ENCODE measurements around the gene NDUFC2.
A peak's percentile ranks its signal among the peaks of the same experiment; 100 is the strongest.
"Not testable (repeated sequence)": the region's sequence is repeated elsewhere in the genome, so short reads cannot be mapped to it uniquely, and the experiment has no call there.

The NDUFC2 gene

GRCh38 chr11:78083021-78083420 lies 3.4 kb upstream of the NDUFC2 start:
- no peak overlapping the region for H3K27ac ChIP-seq
- TF ChIP-seq ZFX (IDR thresholded peaks at IDR 0.05; ENCODE audit: borderline replicate concordance) (no peak), CTCF (IDR thresholded peaks at IDR 0.05) (no peak)

- H3K27ac ChIP-seq = no peak overlapping the region
- TF ChIP-seq CTCF (IDR thresholded peaks at IDR 0.05) (no peak), ZFX (IDR thresholded peaks at IDR 0.05; ENCODE audit: borderline replicate concordance) (no peak)
Measured at GRCh38 chr11:78082146-78082545, 2.5 kb upstream of the NDUFC2 start.

- TF ChIP-seq CTCF (IDR thresholded peaks at IDR 0.05) (no peak), ZFX (IDR thresholded peaks at IDR 0.05; ENCODE audit: borderline replicate concordance) (no peak)
- H3K27ac ChIP-seq = no peak overlapping the region
Measured at GRCh38 chr11:78081583-78081982, 1.9 kb upstream of the NDUFC2 start.

GRCh38 chr11:78080818-78081495 lies 1.3 kb upstream of the NDUFC2 start:
- H3K27ac ChIP-seq = no peak overlapping the region
- no peak for TF ChIP-seq CTCF (IDR thresholded peaks at IDR 0.05)

GRCh38 chr11:78080084-78080817 lies 589 bp upstream of the NDUFC2 start:
- H3K27ac ChIP-seq = peak overlapping the region; percentile 66
- no peak for TF ChIP-seq ZFX (IDR thresholded peaks at IDR 0.05; ENCODE audit: borderline replicate concordance)
- TF ChIP-seq CTCF (IDR thresholded peaks at IDR 0.05) = no peak

- TF ChIP-seq CTCF (IDR thresholded peaks at IDR 0.05) = no peak
- TF ChIP-seq ZFX (IDR thresholded peaks at IDR 0.05; ENCODE audit: borderline replicate concordance) = no peak
- H3K27ac ChIP-seq = peak overlapping the region; percentile 66
Measured at GRCh38 chr11:78078218-78079167, 1.2 kb downstream of the NDUFC2 start.

GRCh38 chr11:78077592-78077991 lies 2.1 kb downstream of the NDUFC2 start:
- not testable (repeated sequence) for H3K27ac ChIP-seq
